Colonic mucosa (tissue), 4 donors: Measurements from ENCODE around the gene FAM117A. TPM values are rescaled to one million over a fixed set of nuclear protein-coding genes. Genes with fewer than 3 reads are reported as not detected.
A peak's percentile ranks its signal among the peaks of the same experiment; 100 is the strongest.

ENCODE experiments used
- DNase-seq: peaks from one replicate; pipeline ENCODE4 v3.0.0-alpha.2; 2020
- H3K27ac ChIP-seq: fragments of 200-600 bp; one replicate; pipeline ENCODE4 v1.8.0; 2021
- H3K27me3 ChIP-seq: fragments of 200-600 bp; one replicate; pipeline ENCODE4 v1.8.0; 2021
- H3K36me3 ChIP-seq: fragments of 200-600 bp; one replicate; pipeline ENCODE4 v1.8.0; 2021
- H3K4me1 ChIP-seq: fragments of 200-600 bp; one replicate; pipeline ENCODE4 v1.8.0; 2021; ENCODE audit warnings: mild to moderate bottlenecking
- H3K4me3 ChIP-seq: fragments of 200-600 bp; one replicate; pipeline ENCODE4 v1.8.0; 2021
- H3K9ac ChIP-seq, 2 donors: one replicate each; pipeline ENCODE4 v1.7.0; 2013; ENCODE audit warnings: control low read depth in 2 of 2, low read depth in 2 of 2, low read length in 2 of 2
- H3K9me3 ChIP-seq: fragments of 200-600 bp; one replicate; pipeline ENCODE4 v1.8.0; 2021
- intact Hi-C: fragments of 100-400 bp; cut with DNase I; formaldehyde crosslinking; loops from one replicate; pipeline ENCODE4 v1.14.1; 2022
- total RNA-seq, 2 donors: library from RNA; stranded (reverse); fragmentation: NEBNext Ultra II Directional in 1 of 2; extraction: Animal tissue kit (Norgen Biotek cat#: 25700) in 1 of 2; gene quantifications; one replicate each; pipeline ENCODE4 v1.2.1, GENCODE V29; 2021
- TF ChIP-seq, protein P1 (sequence below): fragments of 200-600 bp; IDR thresholded peaks from one replicate; pipeline ENCODE4 v1.8.0; 2022; ENCODE audit warnings: antibody characterized with exemption, mild to moderate bottlenecking
- donor health status: healthy.
- donor health status: DM: no; HTN: no; CAD: no.
- donor health status: DM: no; HTN: no; CAD: no.

The FAM117A gene
- total RNA-seq, 2 donors from 2014 or later, result 6.3 to 7.9 TPM

- Histone ChIP-seq H3K4me1 (peaks cover 6% of the 10 kb centered on the region), H3K36me3 (no peaks in the 10 kb centered on the region), H3K9ac (no peak overlapping the region), H3K9me3 (no peaks in the 10 kb centered on the region), H3K4me3 (no peak overlapping the region), H3K27ac (no peak overlapping the region), H3K27me3 (no peaks in the 10 kb centered on the region)
- TF ChIP-seq, protein P1, sequence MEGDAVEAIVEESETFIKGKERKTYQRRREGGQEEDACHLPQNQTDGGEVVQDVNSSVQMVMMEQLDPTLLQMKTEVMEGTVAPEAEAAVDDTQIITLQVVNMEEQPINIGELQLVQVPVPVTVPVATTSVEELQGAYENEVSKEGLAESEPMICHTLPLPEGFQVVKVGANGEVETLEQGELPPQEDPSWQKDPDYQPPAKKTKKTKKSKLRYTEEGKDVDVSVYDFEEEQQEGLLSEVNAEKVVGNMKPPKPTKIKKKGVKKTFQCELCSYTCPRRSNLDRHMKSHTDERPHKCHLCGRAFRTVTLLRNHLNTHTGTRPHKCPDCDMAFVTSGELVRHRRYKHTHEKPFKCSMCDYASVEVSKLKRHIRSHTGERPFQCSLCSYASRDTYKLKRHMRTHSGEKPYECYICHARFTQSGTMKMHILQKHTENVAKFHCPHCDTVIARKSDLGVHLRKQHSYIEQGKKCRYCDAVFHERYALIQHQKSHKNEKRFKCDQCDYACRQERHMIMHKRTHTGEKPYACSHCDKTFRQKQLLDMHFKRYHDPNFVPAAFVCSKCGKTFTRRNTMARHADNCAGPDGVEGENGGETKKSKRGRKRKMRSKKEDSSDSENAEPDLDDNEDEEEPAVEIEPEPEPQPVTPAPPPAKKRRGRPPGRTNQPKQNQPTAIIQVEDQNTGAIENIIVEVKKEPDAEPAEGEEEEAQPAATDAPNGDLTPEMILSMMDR, result no peak
- intact Hi-C loops, result no loop called here
- DNase-seq, result no peak
These were observed 96.1 kb downstream of the FAM117A start for GRCh38 chr17:49667854-49668253.

DNA sequence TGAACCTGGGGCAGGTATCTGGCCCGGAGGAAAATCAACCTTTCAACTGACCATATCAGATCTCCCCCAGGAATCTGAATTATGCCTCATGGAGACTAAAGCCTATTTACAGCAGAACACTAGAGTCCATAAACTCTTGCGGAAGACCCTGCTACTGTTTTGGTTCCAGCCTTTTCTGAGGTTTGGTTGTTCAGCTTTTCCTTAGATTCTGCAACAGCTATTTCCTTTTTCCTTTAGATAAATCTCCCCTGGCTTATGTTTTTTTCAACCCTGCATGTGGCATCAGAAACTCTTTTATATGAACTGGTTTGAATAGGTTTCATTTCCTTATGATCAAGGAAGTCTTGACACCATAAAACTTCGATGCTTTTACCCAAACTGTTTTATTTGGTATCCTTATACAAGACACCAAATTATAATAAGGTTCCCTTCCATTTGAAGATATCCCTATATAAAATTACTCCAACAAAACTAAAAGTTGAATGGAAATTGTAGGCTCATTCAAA is 99.2 kb downstream of the FAM117A start:
- H3K9ac ChIP-seq, result peak overlapping the region in 1 of 2 donors; percentile 43
- no peak overlapping the region for H3K4me3 ChIP-seq
- no peaks in the 10 kb centered on the region for H3K36me3 ChIP-seq
- no peak for DNase-seq
- no peaks in the 10 kb centered on the region for H3K27me3 ChIP-seq
- TF ChIP-seq, protein P1, result no peak
- H3K9me3 ChIP-seq, result no peaks in the 10 kb centered on the region
- H3K4me1 ChIP-seq, result peaks cover 6% of the 10 kb centered on the region
- H3K27ac ChIP-seq, result peak overlapping the region; percentile 70
- intact Hi-C loops, result no loop called here

Other genes starting within 250 kb of the FAM117A start
- 1 to 10 TPM in 1 of 2 donors, under 1 TPM in 1; 0.42 to 2.1 TPM for gene NXPH3, start 188.3 kb downstream of the FAM117A start, total RNA-seq
- gene SPOP, start 86.0 kb downstream of the FAM117A start, total RNA-seq, result 10 to 100 TPM; 60.5 to 83.2 TPM
- 10 to 100 TPM; 43.0 to 73.5 TPM for gene SLC35B1, start 56.2 kb downstream of the FAM117A start, total RNA-seq
- gene KAT7, start 24.6 kb upstream of the FAM117A start, total RNA-seq, result 10 to 100 TPM; 39.4 to 42.5 TPM
- not detected for gene TAC4, start 83.9 kb upstream of the FAM117A start, total RNA-seq
- under 1 TPM in 1 of 2 donors, not detected in 1; 0.49 TPM for gene DLX4, start 205.1 kb upstream of the FAM117A start, total RNA-seq
- under 1 TPM in 1 of 2 donors, not detected in 1; 0.21 TPM for gene DLX3, start 231.1 kb upstream of the FAM117A start, total RNA-seq